Measurements from ENCODE around the gene RENBP. TPM values are rescaled to one million over a fixed set of nuclear protein-coding genes. Genes with fewer than 3 reads are reported as not detected.

Gene RENBP
- total RNA-seq, 1 experiment from 2014 or later, result 0.23 TPM

DNA sequence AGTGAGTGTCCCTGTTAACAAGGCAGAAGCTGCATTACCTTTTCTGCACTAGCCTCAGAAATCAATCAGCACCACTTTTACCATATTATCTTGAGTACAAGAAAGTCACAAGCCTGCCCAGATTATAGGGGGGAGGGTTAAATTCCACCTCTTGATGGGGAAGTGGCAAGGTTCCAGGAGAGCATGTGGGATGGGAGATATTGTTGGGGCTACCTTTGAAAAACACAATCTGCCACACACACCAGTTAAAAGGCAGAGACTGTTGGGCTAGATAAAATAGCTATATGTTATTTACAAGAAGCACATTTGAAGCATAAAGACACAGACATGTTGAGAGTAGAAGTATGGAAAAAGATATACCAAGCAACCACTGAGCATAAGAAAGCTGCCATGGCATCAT is 46.5 kb downstream of the RENBP start:
- TF ChIP-seq CTCF (IDR thresholded peaks at IDR 0.05; ENCODE audit: unreplicated experiment), result no peak
- no TSS peak for BruUV-seq (replicated peaks)
- ChIA-PET POLR2A (no interaction called here), CTCF (no interaction called here)
- Mint-ChIP-seq H3K4me3 (ENCODE audit: unreplicated experiment) (no peak overlapping the region), H3K9me3 (ENCODE audit: unreplicated experiment) (no peaks in the 10 kb centered on the region), H3K4me1 (ENCODE audit: insufficient read depth, unreplicated experiment) (peaks cover 12% of the 10 kb centered on the region), H3K36me3 (ENCODE audit: insufficient read depth, unreplicated experiment) (no peaks in the 10 kb centered on the region), H3K27me3 (ENCODE audit: insufficient read depth, unreplicated experiment) (peaks cover 69% of the 10 kb centered on the region), H3K27ac (ENCODE audit: low read depth, unreplicated experiment) (no peak overlapping the region)
- intact Hi-C loops (cut with micrococcal nuclease), result no loop called here
- no peak for DNase-seq (ENCODE audit: unreplicated experiment)

DNA sequence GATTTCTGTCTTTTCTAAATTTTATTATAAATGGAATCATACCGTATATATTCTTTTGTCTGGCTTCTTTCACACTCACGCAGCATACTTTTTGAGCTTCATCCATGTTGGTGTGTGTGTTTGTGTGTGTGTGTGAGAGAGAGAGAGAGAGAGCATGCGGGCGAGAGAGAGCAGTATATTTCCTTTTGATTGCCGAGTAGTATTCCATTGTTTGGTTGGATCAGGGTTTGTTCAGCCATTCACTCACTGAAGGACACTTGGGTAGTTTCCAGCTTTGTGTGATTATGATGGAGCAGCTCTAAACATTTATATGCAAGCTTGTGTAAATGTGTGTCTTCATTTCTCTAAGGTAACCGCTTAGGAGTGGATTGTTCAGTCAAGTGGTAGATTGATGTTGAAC is 55.3 kb downstream of the RENBP start:
- no TSS peak for BruUV-seq (replicated peaks)
- H3K4me1 Mint-ChIP-seq (ENCODE audit: insufficient read depth, unreplicated experiment), result no peaks in the 10 kb centered on the region
- H3K9me3 Mint-ChIP-seq (ENCODE audit: unreplicated experiment), result no peaks in the 10 kb centered on the region
- CTCF ChIA-PET, result interaction anchor here (0.8 kb wide), 1 partner anchor 35 kb away, joined by 3 read pairs; no protein-coding TSS in a partner anchor
- peaks cover 41% of the 10 kb centered on the region for H3K27me3 Mint-ChIP-seq (ENCODE audit: insufficient read depth, unreplicated experiment)
- H3K4me3 Mint-ChIP-seq (ENCODE audit: unreplicated experiment), result no peak overlapping the region
- no peak for TF ChIP-seq CTCF (IDR thresholded peaks at IDR 0.05; ENCODE audit: unreplicated experiment)
- no peaks in the 10 kb centered on the region for H3K36me3 Mint-ChIP-seq (ENCODE audit: insufficient read depth, unreplicated experiment)
- intact Hi-C loops (cut with micrococcal nuclease), result no loop called here
- POLR2A ChIA-PET, result no interaction called here
- DNase-seq (ENCODE audit: unreplicated experiment), result no peak
- H3K27ac Mint-ChIP-seq (ENCODE audit: low read depth, unreplicated experiment), result no peak overlapping the region

DNA sequence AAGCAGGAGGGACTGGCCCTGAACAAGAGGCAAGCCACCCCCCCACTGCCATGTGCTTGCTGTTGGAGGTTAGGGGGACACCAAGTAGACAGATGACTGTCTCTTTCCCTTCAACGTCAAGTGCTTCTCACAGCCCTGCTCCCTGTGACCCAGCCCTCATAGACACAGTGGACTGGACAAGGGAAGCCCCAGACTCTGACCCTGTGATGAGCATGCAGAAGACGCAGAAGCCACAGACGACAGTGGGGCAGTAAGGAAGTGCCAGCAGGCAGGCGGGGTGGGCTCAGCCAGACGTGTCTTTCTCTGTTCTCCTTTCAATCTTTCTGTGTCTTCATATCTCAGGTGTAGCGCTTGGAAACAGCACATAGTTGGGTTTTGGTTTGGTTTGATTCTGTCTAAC is 56.1 kb downstream of the RENBP start:
- TF ChIP-seq CTCF (IDR thresholded peaks at IDR 0.05; ENCODE audit: unreplicated experiment), result no peak
- intact Hi-C loops (cut with micrococcal nuclease), result no loop called here
- Mint-ChIP-seq H3K4me3 (ENCODE audit: unreplicated experiment) (no peak overlapping the region), H3K9me3 (ENCODE audit: unreplicated experiment) (no peaks in the 10 kb centered on the region), H3K36me3 (ENCODE audit: insufficient read depth, unreplicated experiment) (no peaks in the 10 kb centered on the region), H3K4me1 (ENCODE audit: insufficient read depth, unreplicated experiment) (no peaks in the 10 kb centered on the region), H3K27me3 (ENCODE audit: insufficient read depth, unreplicated experiment) (peaks cover 33% of the 10 kb centered on the region), H3K27ac (ENCODE audit: low read depth, unreplicated experiment) (no peak overlapping the region)
- POLR2A ChIA-PET, result no interaction called here
- no TSS peak for BruUV-seq (replicated peaks)
- CTCF ChIA-PET, result no interaction called here
- DNase-seq (ENCODE audit: unreplicated experiment), result no peak

- no peak for DNase-seq (ENCODE audit: unreplicated experiment)
- peaks cover 28% of the 10 kb centered on the region for H3K27me3 Mint-ChIP-seq (ENCODE audit: insufficient read depth, unreplicated experiment)
- ChIA-PET POLR2A (no interaction called here), CTCF (interaction anchor here (0.6 kb wide), 1 partner anchor 125 kb away, joined by 3 read pairs; no protein-coding TSS in a partner anchor)
- H3K36me3 Mint-ChIP-seq (ENCODE audit: insufficient read depth, unreplicated experiment), result no peaks in the 10 kb centered on the region
- no peaks in the 10 kb centered on the region for H3K4me1 Mint-ChIP-seq (ENCODE audit: insufficient read depth, unreplicated experiment)
- intact Hi-C loops (cut with micrococcal nuclease), result no loop called here
- no TSS peak for BruUV-seq (replicated peaks)
- H3K9me3 Mint-ChIP-seq (ENCODE audit: unreplicated experiment), result no peaks in the 10 kb centered on the region
- no peak overlapping the region for H3K27ac Mint-ChIP-seq (ENCODE audit: low read depth, unreplicated experiment)
- no peak for TF ChIP-seq CTCF (IDR thresholded peaks at IDR 0.05; ENCODE audit: unreplicated experiment)
- no peak overlapping the region for H3K4me3 Mint-ChIP-seq (ENCODE audit: unreplicated experiment)
These were observed 57.1 kb downstream of the RENBP start for GRCh38 chrX:153887385-153887784.
